GM12864 (cell line): ENCODE data around the gene OXLD1.

Experiments
- DNase-seq: peaks from one replicate; pipeline ENCODE4 v3.0.0-alpha.2; 2011; ENCODE audit warnings: low read depth
- H3K4me3 ChIP-seq: 2 replicates; pipeline ENCODE4 v1.5.1; 2011; ENCODE audit warnings: mild to moderate bottlenecking, low read depth, low read length, control low read depth
- TF ChIP-seq, protein P1 (sequence below): IDR thresholded peaks from 2 replicates; pipeline ENCODE4 v1.5.1; 2011; ENCODE audit warnings: low read depth, mild to moderate bottlenecking, moderate library complexity, low read length, control low read depth, inconsistent platforms; ENCODE audit errors: missing control alignments

OXLD1 gene

DNA sequence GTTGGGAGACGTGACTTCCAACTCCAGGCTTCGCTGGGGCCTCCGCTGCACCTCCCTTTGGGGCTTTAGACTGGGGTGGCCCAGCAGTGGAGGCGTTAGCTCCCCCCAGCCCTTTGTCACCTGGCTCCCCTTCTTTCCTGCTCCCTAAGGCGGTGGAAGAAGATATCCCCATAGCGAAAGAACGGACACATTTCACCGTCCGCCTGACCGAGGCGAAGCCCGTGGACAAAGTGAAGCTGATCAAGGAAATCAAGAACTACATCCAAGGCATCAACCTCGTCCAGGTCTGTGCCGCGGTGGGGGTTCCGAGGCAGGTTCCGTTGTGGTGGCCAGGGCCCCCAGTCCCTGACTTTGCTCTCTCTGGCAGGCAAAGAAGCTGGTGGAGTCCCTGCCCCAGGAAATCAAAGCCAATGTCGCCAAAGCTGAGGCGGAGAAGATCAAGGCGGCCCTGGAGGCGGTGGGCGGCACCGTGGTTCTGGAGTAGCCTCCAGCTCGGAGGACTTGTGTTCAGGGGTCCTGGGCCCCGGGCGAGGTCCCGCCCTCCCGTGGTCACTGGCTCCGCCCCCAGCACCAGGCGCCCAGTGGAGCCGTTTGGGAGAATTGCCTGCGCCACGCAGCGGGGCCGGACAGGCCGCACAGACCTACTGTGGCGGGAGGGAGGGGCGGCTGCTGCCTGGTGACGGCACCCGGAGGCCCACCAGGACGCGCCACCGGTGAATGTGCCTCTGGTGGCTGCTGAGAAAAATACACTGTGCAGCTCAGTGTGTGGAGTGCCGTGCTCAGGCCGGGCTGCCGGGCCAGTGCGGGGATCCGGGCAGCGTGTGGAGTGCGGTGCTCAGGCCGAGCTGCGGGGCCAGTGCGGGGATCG lies 40.6 kb upstream of the OXLD1 start:
- H3K4me3 ChIP-seq: no peak overlapping the region
- no peak for DNase-seq
- TF ChIP-seq, protein P1, sequence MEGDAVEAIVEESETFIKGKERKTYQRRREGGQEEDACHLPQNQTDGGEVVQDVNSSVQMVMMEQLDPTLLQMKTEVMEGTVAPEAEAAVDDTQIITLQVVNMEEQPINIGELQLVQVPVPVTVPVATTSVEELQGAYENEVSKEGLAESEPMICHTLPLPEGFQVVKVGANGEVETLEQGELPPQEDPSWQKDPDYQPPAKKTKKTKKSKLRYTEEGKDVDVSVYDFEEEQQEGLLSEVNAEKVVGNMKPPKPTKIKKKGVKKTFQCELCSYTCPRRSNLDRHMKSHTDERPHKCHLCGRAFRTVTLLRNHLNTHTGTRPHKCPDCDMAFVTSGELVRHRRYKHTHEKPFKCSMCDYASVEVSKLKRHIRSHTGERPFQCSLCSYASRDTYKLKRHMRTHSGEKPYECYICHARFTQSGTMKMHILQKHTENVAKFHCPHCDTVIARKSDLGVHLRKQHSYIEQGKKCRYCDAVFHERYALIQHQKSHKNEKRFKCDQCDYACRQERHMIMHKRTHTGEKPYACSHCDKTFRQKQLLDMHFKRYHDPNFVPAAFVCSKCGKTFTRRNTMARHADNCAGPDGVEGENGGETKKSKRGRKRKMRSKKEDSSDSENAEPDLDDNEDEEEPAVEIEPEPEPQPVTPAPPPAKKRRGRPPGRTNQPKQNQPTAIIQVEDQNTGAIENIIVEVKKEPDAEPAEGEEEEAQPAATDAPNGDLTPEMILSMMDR: peak; percentile 17

DNA sequence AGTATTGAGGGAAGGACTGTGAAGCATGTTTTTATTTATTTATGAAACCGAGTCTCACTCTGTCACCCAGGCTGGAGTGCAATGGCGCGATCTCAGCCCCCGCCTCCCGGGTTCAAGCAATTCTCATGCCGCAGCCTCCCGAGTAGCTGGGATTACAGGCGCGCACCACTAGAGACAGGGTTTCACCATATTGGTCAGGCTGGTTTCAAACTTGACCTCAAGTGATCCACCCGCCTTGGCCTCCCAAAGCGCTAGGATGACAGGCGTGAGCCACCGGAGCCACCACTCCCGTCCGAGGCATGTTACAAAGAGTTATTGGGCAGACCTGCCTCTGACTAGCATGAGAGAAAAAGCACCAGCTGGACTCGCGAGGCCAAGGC lies 39.8 kb upstream of the OXLD1 start:
- no peak for DNase-seq
- TF ChIP-seq, protein P1: no peak
- no peak overlapping the region for H3K4me3 ChIP-seq

DNA sequence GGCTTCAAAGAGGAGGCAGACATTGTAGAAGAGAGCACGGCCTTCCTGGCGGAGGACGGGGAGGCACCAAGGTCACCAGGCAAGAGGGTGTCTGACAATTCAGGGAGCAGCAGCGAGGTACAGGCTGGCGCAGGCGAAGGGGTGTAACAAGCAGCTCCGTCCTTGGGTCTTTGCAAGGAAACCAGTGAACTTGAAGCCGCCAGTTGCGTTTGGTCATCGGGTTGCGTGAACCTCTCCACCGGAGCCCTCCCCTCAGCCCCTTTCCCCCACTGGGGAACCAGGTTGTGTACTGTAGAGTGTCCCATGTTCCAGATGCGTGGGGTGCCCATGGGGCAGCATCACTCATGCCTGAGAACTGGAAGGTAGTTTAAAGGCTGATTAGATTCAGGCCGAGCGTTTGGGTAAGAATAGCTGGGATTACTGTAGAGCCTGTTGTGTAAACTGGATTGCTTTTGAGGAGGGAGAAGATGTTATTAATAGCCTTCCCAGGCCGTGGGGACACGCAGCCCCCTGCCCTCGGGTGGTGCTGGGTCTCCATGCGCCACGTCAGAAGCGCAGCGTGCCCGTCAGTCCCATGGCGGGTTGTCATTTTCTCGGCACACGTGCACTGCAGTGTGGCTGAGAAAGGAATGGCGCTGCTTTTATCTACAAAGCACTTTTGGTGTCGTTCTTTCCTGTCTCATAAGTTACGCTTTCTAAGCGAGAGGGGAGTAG lies 39.3 kb upstream of the OXLD1 start:
- no peak overlapping the region for H3K4me3 ChIP-seq
- DNase-seq: no peak
- TF ChIP-seq, protein P1: no peak

DNA sequence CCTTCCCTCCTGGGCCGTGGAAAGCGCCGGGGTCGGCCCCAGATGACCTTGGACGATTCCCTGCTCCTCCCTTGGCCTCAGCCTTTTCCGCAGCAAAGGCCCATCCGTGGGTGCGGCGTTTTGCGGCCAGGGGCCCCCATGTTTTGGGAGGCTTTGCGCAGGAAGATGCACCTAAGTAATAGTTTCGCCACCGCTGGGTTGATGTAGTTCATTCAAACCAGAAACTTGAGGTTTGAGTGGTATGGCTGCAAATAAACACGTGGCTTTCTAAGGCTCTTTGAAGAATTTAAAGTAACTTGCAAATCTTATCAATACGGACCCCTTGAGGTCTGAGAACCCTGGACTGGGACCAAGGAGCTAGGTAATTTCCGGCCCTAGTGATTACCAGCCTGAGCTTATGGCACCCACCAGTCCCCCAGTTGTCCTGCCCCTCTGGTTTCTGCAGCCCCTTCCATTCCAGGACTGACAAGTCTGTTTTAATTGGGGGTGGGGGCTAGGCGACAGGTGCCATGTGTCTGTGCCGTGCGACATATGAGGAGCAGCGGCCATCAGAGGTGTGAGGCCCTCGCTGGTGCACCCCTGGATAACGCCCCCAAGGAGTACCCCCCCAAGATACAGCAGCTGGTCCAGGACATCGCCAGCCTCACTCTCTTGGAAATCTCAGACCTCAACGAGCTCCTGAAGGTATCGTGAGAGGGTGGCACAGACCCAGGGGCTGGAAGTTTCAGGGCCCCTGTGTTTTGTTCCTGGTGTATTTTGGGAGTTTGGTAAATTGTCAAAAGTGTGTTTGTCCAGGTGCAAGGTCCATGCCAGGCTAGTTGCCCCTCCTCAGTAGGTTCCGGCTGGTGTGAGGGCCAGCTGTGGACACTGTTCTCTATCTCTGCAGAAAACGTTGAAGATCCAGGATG lies 37.6 kb upstream of the OXLD1 start:
- TF ChIP-seq, protein P1: no peak
- no peak for DNase-seq
- H3K4me3 ChIP-seq: peak overlapping the region; percentile 81

DNA sequence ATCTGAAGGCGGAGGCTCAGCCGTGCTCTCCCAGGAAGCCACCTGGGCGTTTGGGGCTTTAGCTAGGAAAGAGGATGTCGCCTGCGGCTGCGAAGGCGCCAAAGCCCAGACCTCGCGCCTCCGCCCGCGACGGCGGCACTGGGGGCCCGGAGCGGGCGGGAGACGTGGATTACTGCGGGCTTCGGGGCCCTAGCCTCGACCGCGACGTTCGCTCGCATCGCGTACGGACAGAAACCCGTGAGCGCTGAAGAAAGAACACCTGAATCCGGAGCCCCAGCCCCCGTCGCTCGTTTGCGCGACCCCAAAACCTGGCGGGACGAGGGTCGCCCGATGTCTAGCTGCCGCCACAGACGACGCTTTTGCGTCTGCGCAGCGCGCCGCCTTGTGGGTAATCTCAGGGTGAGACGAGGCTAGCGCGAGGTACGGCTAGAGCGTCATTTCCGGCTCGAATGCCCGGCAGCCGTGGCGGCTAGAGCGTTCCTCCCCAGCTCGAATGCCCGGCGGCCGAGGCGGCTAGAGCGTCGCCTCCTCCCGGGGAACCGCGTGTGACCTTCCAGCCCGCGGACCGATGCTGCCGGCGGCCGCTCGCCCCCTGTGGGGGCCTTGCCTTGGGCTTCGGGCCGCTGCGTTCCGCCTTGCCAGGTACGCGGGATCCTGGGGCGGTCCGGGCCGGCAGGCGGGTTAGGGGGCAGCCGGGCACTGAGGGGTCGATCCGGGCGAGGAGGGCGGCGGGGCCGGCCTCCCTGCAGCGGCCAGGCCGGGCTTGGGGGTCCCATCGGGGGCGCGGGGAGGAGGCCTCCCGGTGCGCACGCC lies 36.7 kb upstream of the OXLD1 start, which contains the start of gene MRPL12:
Gene MRPL12, plus strand, starts transcription at position 434 of the 813 bp plus-strand sequence. Its CDS starts 135 bp downstream, at position 569.
- H3K4me3 ChIP-seq: peak within 1 kb of the TSS; percentile 81
- peak; percentile 76 for DNase-seq
- TF ChIP-seq, protein P1: no peak
